IPS-18a (cell line): ENCODE results near the gene P2RY12.

Source experiments
- H3K27ac ChIP-seq: one replicate; pipeline ENCODE4 v1.5.1; 2013; ENCODE audit warnings: low read length
- H3K27me3 ChIP-seq: one replicate; pipeline ENCODE4 v1.6.1; 2013; ENCODE audit warnings: mild to moderate bottlenecking, low read length; ENCODE audit not compliant: control insufficient read depth, insufficient read depth
- H3K36me3 ChIP-seq: one replicate; pipeline ENCODE4 v1.6.1; 2013; ENCODE audit warnings: low read depth, low read length; ENCODE audit not compliant: control insufficient read depth
- H3K4me1 ChIP-seq: one replicate; pipeline ENCODE4 v1.6.1; 2013; ENCODE audit warnings: low read depth, low read length; ENCODE audit not compliant: control insufficient read depth
- H3K4me3 ChIP-seq: one replicate; pipeline ENCODE4 v1.5.1; 2013; ENCODE audit warnings: low read length
- H3K9ac ChIP-seq: one replicate; pipeline ENCODE4 v1.6.1; 2013; ENCODE audit warnings: mild to moderate bottlenecking, low read length, moderate library complexity
- H3K9me3 ChIP-seq: one replicate; pipeline ENCODE4 v1.6.1; 2013; ENCODE audit warnings: low read depth, low read length; ENCODE audit not compliant: control insufficient read depth

P2RY12 gene

GRCh38 chr3:151305060-151305774, 79.3 kb downstream of the P2RY12 start:
- Histone ChIP-seq H3K27ac (no peak overlapping the region), H3K36me3 (no peaks in the 10 kb centered on the region), H3K27me3 (no peaks in the 10 kb centered on the region), H3K4me1 (peaks cover 27% of the 10 kb centered on the region), H3K9me3 (no peaks in the 10 kb centered on the region), H3K9ac (no peak overlapping the region), H3K4me3 (no peak overlapping the region)

GRCh38 chr3:151303751-151304150, 80.8 kb downstream of the P2RY12 start:
- H3K4me3 ChIP-seq: no peak overlapping the region
- no peaks in the 10 kb centered on the region for H3K36me3 ChIP-seq
- H3K9ac ChIP-seq: no peak overlapping the region
- peaks cover 27% of the 10 kb centered on the region for H3K4me1 ChIP-seq
- no peaks in the 10 kb centered on the region for H3K27me3 ChIP-seq
- H3K9me3 ChIP-seq: no peaks in the 10 kb centered on the region
- no peak overlapping the region for H3K27ac ChIP-seq

- Histone ChIP-seq H3K4me1 (peaks cover 16% of the 10 kb centered on the region), H3K36me3 (no peaks in the 10 kb centered on the region), H3K9me3 (no peaks in the 10 kb centered on the region), H3K27ac (no peak overlapping the region), H3K27me3 (no peaks in the 10 kb centered on the region), H3K4me3 (no peak overlapping the region), H3K9ac (no peak overlapping the region)
Observed at GRCh38 chr3:151301787-151302186, 82.8 kb downstream of the P2RY12 start.

GRCh38 chr3:151300539-151300938, 84.0 kb downstream of the P2RY12 start:
- Histone ChIP-seq H3K9ac (no peak overlapping the region), H3K36me3 (no peaks in the 10 kb centered on the region), H3K9me3 (no peaks in the 10 kb centered on the region), H3K27me3 (no peaks in the 10 kb centered on the region), H3K4me1 (peaks cover 8% of the 10 kb centered on the region), H3K4me3 (no peak overlapping the region), H3K27ac (no peak overlapping the region)

- no peak overlapping the region for H3K27ac ChIP-seq
- H3K4me1 ChIP-seq: no peaks in the 10 kb centered on the region
- H3K36me3 ChIP-seq: no peaks in the 10 kb centered on the region
- H3K9me3 ChIP-seq: no peaks in the 10 kb centered on the region
- no peak overlapping the region for H3K4me3 ChIP-seq
- no peak overlapping the region for H3K9ac ChIP-seq
- no peaks in the 10 kb centered on the region for H3K27me3 ChIP-seq
Observed at GRCh38 chr3:151299006-151299405, 85.5 kb downstream of the P2RY12 start.

GRCh38 chr3:151297429-151297828, 87.1 kb downstream of the P2RY12 start:
- no peaks in the 10 kb centered on the region for H3K4me1 ChIP-seq

GRCh38 chr3:151296226-151296625, 88.3 kb downstream of the P2RY12 start:
- H3K4me3 ChIP-seq: no peak overlapping the region
- no peaks in the 10 kb centered on the region for H3K36me3 ChIP-seq
- H3K4me1 ChIP-seq: no peaks in the 10 kb centered on the region
- no peak overlapping the region for H3K9ac ChIP-seq
- no peaks in the 10 kb centered on the region for H3K9me3 ChIP-seq
- H3K27me3 ChIP-seq: no peaks in the 10 kb centered on the region
- H3K27ac ChIP-seq: no peak overlapping the region

More at GRCh38 chr3:151297429-151297828, 87.1 kb downstream of the P2RY12 start:
- no peaks in the 10 kb centered on the region for H3K36me3 ChIP-seq
- no peak overlapping the region for H3K9ac ChIP-seq
- no peaks in the 10 kb centered on the region for H3K27me3 ChIP-seq
- H3K4me3 ChIP-seq: no peak overlapping the region
- H3K27ac ChIP-seq: no peak overlapping the region
- H3K9me3 ChIP-seq: no peaks in the 10 kb centered on the region

- H3K27me3 ChIP-seq: no peaks in the 10 kb centered on the region
- no peak overlapping the region for H3K9ac ChIP-seq
- no peak overlapping the region for H3K4me3 ChIP-seq
- no peaks in the 10 kb centered on the region for H3K4me1 ChIP-seq
- no peak overlapping the region for H3K27ac ChIP-seq
- H3K36me3 ChIP-seq: no peaks in the 10 kb centered on the region
- H3K9me3 ChIP-seq: no peaks in the 10 kb centered on the region
Observed at GRCh38 chr3:151293127-151293526, 91.4 kb downstream of the P2RY12 start.

GRCh38 chr3:151290673-151291072, 93.9 kb downstream of the P2RY12 start:
- no peak overlapping the region for H3K27ac ChIP-seq
- no peaks in the 10 kb centered on the region for H3K27me3 ChIP-seq
- no peak overlapping the region for H3K9ac ChIP-seq
- no peaks in the 10 kb centered on the region for H3K9me3 ChIP-seq
- H3K4me1 ChIP-seq: peaks cover 4% of the 10 kb centered on the region
- no peak overlapping the region for H3K4me3 ChIP-seq
- H3K36me3 ChIP-seq: no peaks in the 10 kb centered on the region

- H3K36me3 ChIP-seq: no peaks in the 10 kb centered on the region
- peaks cover 4% of the 10 kb centered on the region for H3K4me1 ChIP-seq
Observed at GRCh38 chr3:151289445-151289844, 95.1 kb downstream of the P2RY12 start.

More at GRCh38 chr3:151289445-151289844, 95.1 kb downstream of the P2RY12 start:
- Histone ChIP-seq H3K27ac (no peak overlapping the region), H3K9me3 (no peaks in the 10 kb centered on the region), H3K9ac (no peak overlapping the region), H3K27me3 (no peaks in the 10 kb centered on the region), H3K4me3 (no peak overlapping the region)
